PC-9 (cell line): ENCODE measurements around the gene GSK3B.

ENCODE experiments used
- CTCF ChIP-seq: fragments of 200-600 bp; sonication (generic); conservative IDR thresholded peaks from 2 replicates; pipeline ENCODE4 v1.6.1; 2017; ENCODE audit warnings: mixed run types, antibody characterized with exemption, mild to moderate bottlenecking, moderate library complexity
- EZH2 ChIP-seq: fragments of 200-600 bp; sonication (generic); IDR thresholded peaks from 2 replicates; pipeline ENCODE4 v1.8.0; 2017; ENCODE audit warnings: antibody characterized with exemption, low read depth

- no peak for TF ChIP-seq CTCF
- TF ChIP-seq EZH2 = no peak
Observed at GRCh38 chr3:119812491-119813058, 281.7 kb downstream of the GSK3B start.
